ENCODE results near the gene RAX2. TPM values are rescaled to one million over a fixed set of nuclear protein-coding genes. Genes with fewer than 3 reads are reported as not detected.

The RAX2 gene
- total RNA-seq, 2 donors from 2014 or later: not detected

Other genes starting within 250 kb of the RAX2 start
- 1 to 10 TPM in 1 of 2 donors, under 1 TPM in 1; 0.90 to 2.6 TPM for gene TEKTIP1, start 233.1 kb downstream of the RAX2 start, total RNA-seq
- gene MFSD12, start 214.6 kb downstream of the RAX2 start, total RNA-seq: 10 to 100 TPM; 49.6 to 52.7 TPM
- 100 to 1,000 TPM in 1 of 2 donors, 10 to 100 TPM in 1; 96.8 to 111 TPM for gene HMG20B, start 199.3 kb downstream of the RAX2 start, total RNA-seq
- gene GIPC3, start 186.8 kb downstream of the RAX2 start, total RNA-seq: 10 to 100 TPM; 13.9 to 14.6 TPM
- gene TBXA2R, start 165.4 kb downstream of the RAX2 start, total RNA-seq: 10 to 100 TPM; 46.9 to 49.6 TPM
- gene CACTIN, start 145.4 kb downstream of the RAX2 start, total RNA-seq: 10 to 100 TPM; 13.0 to 17.0 TPM
- gene PIP5K1C, start 71.8 kb downstream of the RAX2 start, total RNA-seq: 10 to 100 TPM; 80.9 to 85.4 TPM
- gene TJP3, start 63.8 kb downstream of the RAX2 start, total RNA-seq: under 1 TPM in 1 of 2 donors, not detected in 1; 0.10 TPM
- gene APBA3, start 10.5 kb downstream of the RAX2 start, total RNA-seq: 10 to 100 TPM; 10.5 to 13.1 TPM
- gene MRPL54, start 9.5 kb downstream of the RAX2 start, total RNA-seq: 10 to 100 TPM; 45.3 to 58.8 TPM
- 1 to 10 TPM; 1.1 to 2.8 TPM for gene MATK, start 14.2 kb upstream of the RAX2 start, total RNA-seq
- gene ZFR2, start 96.8 kb upstream of the RAX2 start, total RNA-seq: not detected
- gene ATCAY, start 108.5 kb upstream of the RAX2 start, total RNA-seq: under 1 TPM in 1 of 2 donors, not detected in 1; 0.05 TPM
- 1 to 10 TPM in 1 of 2 donors, under 1 TPM in 1; 0.51 to 2.3 TPM for gene NMRK2, start 160.8 kb upstream of the RAX2 start, total RNA-seq
- gene DAPK3, start 198.9 kb upstream of the RAX2 start, total RNA-seq: 10 to 100 TPM; 64.5 to 94.9 TPM
- 1,000 to 10,000 TPM; 1,536 to 1,555 TPM for gene EEF2, start 213.2 kb upstream of the RAX2 start, total RNA-seq
- gene PIAS4, start 235.5 kb upstream of the RAX2 start, total RNA-seq: 10 to 100 TPM; 14.4 to 16.1 TPM